Neutrophil (primary cell): ENCODE results near the gene PPP1R15B.

Experiments used
- H3K27ac ChIP-seq: fragments of 200-600 bp; sonication (generic); 2 replicates; pipeline ENCODE4 v1.5.1; 2016; ENCODE audit warnings: mild to moderate bottlenecking, moderate library complexity
- H3K27me3 ChIP-seq: fragments of 200-600 bp; sonication (generic); 2 replicates; pipeline ENCODE4 v1.6.0; 2016; ENCODE audit warnings: mild to moderate bottlenecking
- H3K36me3 ChIP-seq: fragments of 200-600 bp; sonication (generic); 2 replicates; pipeline ENCODE4 v1.5.1; 2017
- H3K4me1 ChIP-seq, 2 experiments: fragments of 200-600 bp in 1 of 2; sonication (generic) in 1 of 2; 1 replicate in 1 of 2; 2 replicates in 1 of 2; pipeline versions ENCODE4 v1.5.1 to v1.6.1; 2013 to 2016; ENCODE audit warnings: low read depth in 1 of 2, low read length in 1 of 2, mild to moderate bottlenecking in 1 of 2, moderate library complexity in 1 of 2; ENCODE audit not compliant: control insufficient read depth in 1 of 2, insufficient read depth in 1 of 2
- H3K4me3 ChIP-seq, 2 experiments: fragments of 200-600 bp in 1 of 2; sonication (generic) in 1 of 2; 1 replicate in 1 of 2; 2 replicates in 1 of 2; pipeline ENCODE4 v1.5.1; 2013 to 2016; ENCODE audit warnings: low read depth in 1 of 2, low read length in 1 of 2, mild to moderate bottlenecking in 1 of 2, moderate library complexity in 1 of 2
- H3K9me3 ChIP-seq: fragments of 200-600 bp; sonication (generic); 2 replicates; pipeline ENCODE4 v1.5.1; 2016
- CTCF ChIP-seq: fragments of 200-600 bp; sonication (generic); IDR thresholded peaks from 2 replicates; pipeline ENCODE4 v1.5.1; 2016; ENCODE audit warnings: antibody characterized with exemption

The PPP1R15B gene

GRCh38 chr1:204368996-204369726, 42.5 kb downstream of the PPP1R15B start:
- no peaks in the 10 kb centered on the region for H3K9me3 ChIP-seq
- H3K27me3 ChIP-seq, result peaks cover 60% of the 10 kb centered on the region
- no peaks in the 10 kb centered on the region for H3K36me3 ChIP-seq
- no peaks in the 10 kb centered on the region for H3K4me1 ChIP-seq
- TF ChIP-seq CTCF, result no peak
- H3K4me3 ChIP-seq, result no peak overlapping the region
- H3K27ac ChIP-seq, result no peak overlapping the region

GRCh38 chr1:204367956-204368355, 43.7 kb downstream of the PPP1R15B start:
- TF ChIP-seq CTCF, result no peak
- Histone ChIP-seq H3K27me3 (peaks cover 54% of the 10 kb centered on the region), H3K4me1 (peaks cover 6 to 10% of the 10 kb centered on the region in 2 experiments), H3K27ac (no peak overlapping the region), H3K4me3 (no peak overlapping the region), H3K9me3 (no peaks in the 10 kb centered on the region), H3K36me3 (no peaks in the 10 kb centered on the region)

GRCh38 chr1:204367193-204367858, 44.3 kb downstream of the PPP1R15B start:
- no peaks in the 10 kb centered on the region for H3K9me3 ChIP-seq
- H3K36me3 ChIP-seq, result no peaks in the 10 kb centered on the region
- H3K27ac ChIP-seq, result no peak overlapping the region
- no peak overlapping the region for H3K4me3 ChIP-seq
- peaks cover 57% of the 10 kb centered on the region for H3K27me3 ChIP-seq
- H3K4me1 ChIP-seq, result peaks cover 7 to 10% of the 10 kb centered on the region in 2 experiments
- no peak for TF ChIP-seq CTCF

DNA sequence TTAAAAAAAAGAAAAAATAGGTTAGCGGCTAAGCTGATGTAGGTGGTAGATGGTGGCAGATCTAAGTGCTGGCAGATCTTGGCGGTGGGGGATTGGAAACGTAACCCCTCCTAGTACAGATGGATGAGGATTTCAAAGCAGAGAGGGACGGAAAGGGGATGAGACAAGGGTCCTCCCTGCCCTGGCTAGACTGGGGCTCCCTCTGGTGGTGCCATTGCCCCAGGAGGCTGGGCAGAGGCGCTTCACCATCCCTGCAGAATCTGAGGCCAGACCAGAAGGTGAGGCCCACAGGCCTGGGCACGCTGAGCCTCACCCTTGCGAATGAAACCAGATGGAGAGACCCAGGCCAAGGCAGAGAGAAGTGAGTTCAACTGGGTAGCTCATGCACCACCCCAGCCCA, 44.9 kb downstream of the PPP1R15B start:
- peaks cover 57% of the 10 kb centered on the region for H3K27me3 ChIP-seq
- no peak overlapping the region for H3K4me3 ChIP-seq
- H3K36me3 ChIP-seq, result no peaks in the 10 kb centered on the region
- H3K4me1 ChIP-seq, result peaks cover 7 to 10% of the 10 kb centered on the region in 2 experiments
- H3K9me3 ChIP-seq, result no peaks in the 10 kb centered on the region
- no peak for TF ChIP-seq CTCF
- H3K27ac ChIP-seq, result no peak overlapping the region

DNA sequence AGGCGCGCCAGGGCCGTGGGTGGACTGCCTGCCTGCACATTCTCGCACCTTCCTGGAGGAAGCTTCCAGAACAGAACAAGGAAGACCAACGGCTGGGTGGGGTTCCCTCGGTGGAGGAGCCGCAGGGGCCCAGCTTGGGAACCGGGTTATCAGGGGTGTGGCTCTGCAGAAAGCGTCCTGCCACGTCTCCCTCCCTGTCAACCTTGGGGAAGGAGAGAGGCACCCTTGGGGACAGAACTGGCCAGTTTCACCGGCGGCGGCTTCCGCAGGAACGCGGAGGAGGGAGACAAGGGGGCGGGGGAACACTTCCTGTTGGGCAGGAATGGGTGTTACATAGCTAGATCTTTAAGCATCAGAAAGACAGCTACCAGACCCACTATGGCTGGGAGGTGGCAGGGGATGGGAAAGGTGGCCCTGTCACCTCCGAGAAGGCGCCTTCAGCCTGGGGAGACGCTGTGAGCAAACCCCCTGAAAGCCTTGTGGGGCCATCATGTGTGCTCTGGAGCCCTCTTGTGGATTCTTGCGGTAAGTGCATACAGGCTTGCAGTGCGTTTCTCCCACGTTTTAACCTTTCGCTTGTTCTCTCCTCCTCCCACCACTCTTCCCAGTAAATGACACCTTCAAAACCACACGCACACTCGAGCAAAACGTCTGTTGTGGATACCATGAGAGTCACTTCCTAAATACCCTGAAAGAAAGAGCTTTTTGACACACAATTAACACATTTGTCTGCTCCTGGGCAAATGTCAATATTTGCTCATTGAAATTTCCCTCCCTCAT, 48.1 kb downstream of the PPP1R15B start:
- Histone ChIP-seq H3K36me3 (no peaks in the 10 kb centered on the region), H3K4me1 (peaks cover 7 to 10% of the 10 kb centered on the region in 2 experiments), H3K9me3 (no peaks in the 10 kb centered on the region), H3K27ac (no peak overlapping the region), H3K4me3 (peak overlapping the region; percentile 61 to 62), H3K27me3 (peaks cover 59% of the 10 kb centered on the region)
- TF ChIP-seq CTCF, result peak; percentile 89
